SK-N-SH (cell line): ENCODE results near the gene SH2D3C. TPM values are rescaled to one million over a fixed set of nuclear protein-coding genes. Genes with fewer than 3 reads are reported as not detected.

Experiments used
- CTCF ChIA-PET: fragments of 300-600, 350-600 bp; formaldehyde crosslinking; extraction: SDS; loops from one replicate; lab custom pipeline; 2021; lab: Yijun Ruan, JAX
- POLR2A ChIA-PET: fragments of 350-600 bp; sonication (Branson Sonifier 250); formaldehyde crosslinking; extraction: SDS; loops from one replicate; lab custom pipeline; 2020; ENCODE audit warnings: antibody characterized with exemption, inconsistent platforms; lab: Yijun Ruan, JAX
- DNase-seq: peaks from one replicate; pipeline ENCODE4 v3.0.0; 2012
- H2AFZ ChIP-seq: fragments of 200-600 bp; sonication (generic); 2 replicates; pipeline ENCODE4 v1.8.1; 2016; ENCODE audit warnings: antibody characterized with exemption, mild to moderate bottlenecking, low read depth
- H3F3A ChIP-seq: fragments of 200-600 bp; sonication (generic); replicated peaks from 2 replicates; pipeline ENCODE3; 2016; ENCODE audit warnings: antibody characterized with exemption, mild to moderate bottlenecking; ENCODE audit not compliant: insufficient read depth
- H3K27ac ChIP-seq, 2 experiments: fragments of 200-500 bp in 1 of 2; fragments of 200-600 bp in 1 of 2; sonication (Bioruptor generic) in 1 of 2; sonication (generic), shearing (Covaris generic) in 1 of 2; 2 replicates each; pipeline versions ENCODE4 v1.5.1 to v1.6.1; 2014 to 2016; ENCODE audit warnings: low read depth in 2 of 2, inconsistent platforms in 1 of 2, low read length in 1 of 2, mild to moderate bottlenecking in 1 of 2, mixed read lengths in 1 of 2
- H3K27me3 ChIP-seq: fragments of 200-600 bp; sonication (generic), shearing (Covaris generic); 2 replicates; pipeline ENCODE4 v1.6.1; 2016; ENCODE audit warnings: mixed run types; ENCODE audit not compliant: insufficient read depth
- H3K36me3 ChIP-seq, 2 experiments: fragments of 200-500 bp in 1 of 2; fragments of 200-600 bp in 1 of 2; sonication (Bioruptor generic) in 1 of 2; sonication (generic) in 1 of 2; replicated peaks in 1 of 2; 2 replicates each; pipeline versions ENCODE3 to v1.5.1; 2014 to 2016; ENCODE audit warnings: low read length in 1 of 2, mild to moderate bottlenecking in 1 of 2; ENCODE audit not compliant: insufficient read depth in 2 of 2, control insufficient read depth in 1 of 2
- H3K4me1 ChIP-seq, 2 experiments: fragments of 200-500 bp in 1 of 2; fragments of 200-600 bp in 1 of 2; sonication (Bioruptor generic) in 1 of 2; sonication (generic), shearing (Covaris generic) in 1 of 2; 2 replicates each; pipeline versions ENCODE4 v1.5.1 to v1.6.1; 2014 to 2016; ENCODE audit warnings: low read depth in 1 of 2, low read length in 1 of 2, mixed run types in 1 of 2; ENCODE audit not compliant: insufficient read depth in 2 of 2, control insufficient read depth in 1 of 2
- H3K4me2 ChIP-seq: fragments of 200-600 bp; sonication (generic), shearing (Covaris generic); 2 replicates; pipeline ENCODE4 v1.6.1; 2017; ENCODE audit warnings: mixed run types
- H3K4me3 ChIP-seq, 2 experiments: fragments of 200-500 bp in 1 of 2; fragments of 200-600 bp in 1 of 2; sonication (Bioruptor generic) in 1 of 2; sonication (generic), shearing (Covaris generic) in 1 of 2; 2 replicates each; pipeline versions ENCODE4 v1.5.1 to v1.8.1; 2014 to 2016; ENCODE audit warnings: low read depth in 2 of 2, inconsistent platforms in 1 of 2, low read length in 1 of 2, mild to moderate bottlenecking in 1 of 2, mixed read lengths in 1 of 2, moderate library complexity in 1 of 2
- H3K79me2 ChIP-seq: fragments of 200-600 bp; sonication (generic); 2 replicates; pipeline ENCODE4 v1.8.1; 2017; ENCODE audit warnings: mild to moderate bottlenecking; ENCODE audit not compliant: insufficient read depth
- H3K9ac ChIP-seq: fragments of 200-600 bp; sonication (generic); 2 replicates; pipeline ENCODE4 v1.6.1; 2017; ENCODE audit warnings: mixed run types
- H3K9me2 ChIP-seq: fragments of 200-600 bp; sonication (generic); 2 replicates; pipeline ENCODE4 v1.6.1; 2017; ENCODE audit warnings: mixed run types
- H3K9me3 ChIP-seq: fragments of 200-600 bp; sonication (generic); 2 replicates; pipeline ENCODE4 v1.6.1; 2017; ENCODE audit warnings: mixed run types, mild to moderate bottlenecking, moderate library complexity
- H4K20me1 ChIP-seq: fragments of 200-600 bp; sonication (generic); 2 replicates; pipeline ENCODE4 v1.6.1; 2017; ENCODE audit warnings: mild to moderate bottlenecking, mixed run types; ENCODE audit not compliant: insufficient read depth
- CHD2 ChIP-seq: fragments of 150-350 bp; IDR thresholded peaks from 2 replicates; pipeline ENCODE4 v1.6.1; 2018; ENCODE audit warnings: low read length; ENCODE audit not compliant: partially characterized antibody
- CTCF ChIP-seq: fragments of 200-600 bp; sonication (generic); IDR thresholded peaks from 2 replicates; pipeline ENCODE4 v1.6.1; 2017; ENCODE audit warnings: antibody characterized with exemption, mild to moderate bottlenecking, moderate library complexity
- EZH2phosphoT487 ChIP-seq: fragments of 200-600 bp; sonication (generic); IDR thresholded peaks from 2 replicates; pipeline ENCODE4 v1.6.1; 2017; ENCODE audit warnings: low read depth, mixed run types, mild to moderate bottlenecking, antibody characterized with exemption, moderate library complexity, borderline replicate concordance
- FOXJ3 ChIP-seq: sonication (generic); formaldehyde crosslinking; IDR thresholded peaks from 2 replicates; pipeline ENCODE4 v1.5.1; 2020; ENCODE audit warnings: mild to moderate bottlenecking, missing genetic modification reagents
- FOXM1 ChIP-seq: IDR thresholded peaks from 2 replicates; pipeline ENCODE4 v1.4.0; 2012; ENCODE audit warnings: low read depth, mild to moderate bottlenecking
- GABPA ChIP-seq: IDR thresholded peaks from 2 replicates; pipeline ENCODE4 v1.4.0; 2012; ENCODE audit warnings: low read depth, mild to moderate bottlenecking
- IRF3 ChIP-seq: fragments of 150-350 bp; IDR thresholded peaks from 2 replicates; pipeline ENCODE4 v1.6.1; 2016; ENCODE audit warnings: mild to moderate bottlenecking, low read depth, low read length
- JUND ChIP-seq: IDR thresholded peaks from 2 replicates; pipeline ENCODE4 v1.4.0; 2012
- MEF2A ChIP-seq: IDR thresholded peaks from 2 replicates; pipeline ENCODE4 v1.4.0; 2012; ENCODE audit warnings: low read depth, borderline replicate concordance
- PBX3 ChIP-seq: IDR thresholded peaks from 2 replicates; pipeline ENCODE4; 2012
- POLR2AphosphoS5 ChIP-seq: IDR thresholded peaks from 2 replicates; pipeline ENCODE4 v1.6.1; 2012; ENCODE audit warnings: low read depth, low read length
- RFX5 ChIP-seq: IDR thresholded peaks from 2 replicates; pipeline ENCODE4 v1.6.1; 2012; ENCODE audit warnings: mild to moderate bottlenecking, improper control_type of control experiment, low read length
- RXRA ChIP-seq: IDR thresholded peaks from 2 replicates; pipeline ENCODE4 v1.4.0; 2012; ENCODE audit warnings: low read depth, mild to moderate bottlenecking, borderline replicate concordance
- SIN3A ChIP-seq: IDR thresholded peaks from 2 replicates; pipeline ENCODE4 v1.6.1; 2012; ENCODE audit warnings: low read depth, mild to moderate bottlenecking, low read length, moderate library complexity, borderline replicate concordance
- TEAD4 ChIP-seq: IDR thresholded peaks from 2 replicates; pipeline ENCODE4 v1.4.0; 2012; ENCODE audit warnings: mild to moderate bottlenecking, borderline replicate concordance; ENCODE audit not compliant: insufficient read depth
- WGBS: methylation state at CpG from one replicate; pipeline ENCODE4 v1.1.6; 2017; ENCODE audit warnings: low lambda C conversion rate; 5-methylcytosine and 5-hydroxymethylcytosine counted together
- polyA plus RNA-seq, 3 experiments: library from polyadenylated mRNA; depleted of rRNA; stranded (reverse); fragments of >200 nt; gene quantifications; 2 replicates each; pipeline ENCODE4 v1.2.3, GENCODE V29; 2012
- TF ChIP-seq, protein P1 (sequence below): IDR thresholded peaks from 2 replicates; pipeline ENCODE4 v1.4.0; 2012; ENCODE audit warnings: low read depth
- TF ChIP-seq, protein P2 (sequence below): IDR thresholded peaks from 2 replicates; pipeline ENCODE4 v1.4.0; 2012; ENCODE audit warnings: low read depth, borderline replicate concordance

The SH2D3C gene
- polyA plus RNA-seq, 1 of the 3 experiments (the other 2 are of a cell fraction) = 0.15 TPM

DNA sequence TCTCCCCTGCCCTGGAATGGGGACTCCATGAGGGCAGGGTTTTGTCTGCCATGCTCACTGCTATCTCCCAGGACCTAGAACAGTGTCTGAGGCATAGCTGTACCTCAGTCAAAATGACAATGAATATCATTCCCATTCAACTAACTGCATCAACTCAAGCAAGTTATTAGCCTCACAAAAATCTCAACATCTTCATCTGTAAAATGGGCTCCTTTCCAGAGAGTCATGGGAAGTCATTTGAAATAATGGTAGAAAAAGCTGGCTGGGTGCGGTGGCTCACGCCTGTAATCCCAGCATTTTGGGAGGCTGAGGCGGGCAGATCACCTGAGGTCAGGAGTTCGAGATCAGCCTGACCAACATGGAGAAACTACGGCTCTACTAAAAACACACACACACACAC, 9.4 kb downstream of the SH2D3C start:
- TF ChIP-seq, protein P1, sequence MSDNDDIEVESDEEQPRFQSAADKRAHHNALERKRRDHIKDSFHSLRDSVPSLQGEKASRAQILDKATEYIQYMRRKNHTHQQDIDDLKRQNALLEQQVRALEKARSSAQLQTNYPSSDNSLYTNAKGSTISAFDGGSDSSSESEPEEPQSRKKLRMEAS = no peak
- TF ChIP-seq CTCF (no peak), CHD2 (no peak), MEF2A (no peak), RXRA (no peak), JUND (no peak), PBX3 (no peak), EZH2phosphoT487 (no peak), FOXJ3 (CRISPR knock-in tag) (no peak), IRF3 (no peak), RFX5 (no peak), FOXM1 (no peak), POLR2AphosphoS5 (no peak), GABPA (no peak), TEAD4 (no peak), SIN3A (no peak)
- TF ChIP-seq, protein P2, sequence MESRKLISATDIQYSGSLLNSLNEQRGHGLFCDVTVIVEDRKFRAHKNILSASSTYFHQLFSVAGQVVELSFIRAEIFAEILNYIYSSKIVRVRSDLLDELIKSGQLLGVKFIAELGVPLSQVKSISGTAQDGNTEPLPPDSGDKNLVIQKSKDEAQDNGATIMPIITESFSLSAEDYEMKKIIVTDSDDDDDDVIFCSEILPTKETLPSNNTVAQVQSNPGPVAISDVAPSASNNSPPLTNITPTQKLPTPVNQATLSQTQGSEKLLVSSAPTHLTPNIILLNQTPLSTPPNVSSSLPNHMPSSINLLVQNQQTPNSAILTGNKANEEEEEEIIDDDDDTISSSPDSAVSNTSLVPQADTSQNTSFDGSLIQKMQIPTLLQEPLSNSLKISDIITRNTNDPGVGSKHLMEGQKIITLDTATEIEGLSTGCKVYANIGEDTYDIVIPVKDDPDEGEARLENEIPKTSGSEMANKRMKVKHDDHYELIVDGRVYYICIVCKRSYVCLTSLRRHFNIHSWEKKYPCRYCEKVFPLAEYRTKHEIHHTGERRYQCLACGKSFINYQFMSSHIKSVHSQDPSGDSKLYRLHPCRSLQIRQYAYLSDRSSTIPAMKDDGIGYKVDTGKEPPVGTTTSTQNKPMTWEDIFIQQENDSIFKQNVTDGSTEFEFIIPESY = no peak
- TF ChIP-seq, all 33 proteins: peak for 0
- Histone ChIP-seq H3K27ac (no peak overlapping the region), H3F3A (no peaks in the 10 kb centered on the region), H3K9me2 (no peaks in the 10 kb centered on the region), H3K4me1 (peaks cover 0 to 17% of the 10 kb centered on the region in 2 experiments; a peak in 1 of 4 replicates), H4K20me1 (no peaks in the 10 kb centered on the region), H3K4me2 (no peak overlapping the region), H3K9ac (no peak overlapping the region), H3K79me2 (no peaks in the 10 kb centered on the region), H3K36me3 (no peaks in the 10 kb centered on the region), H3K9me3 (no peaks in the 10 kb centered on the region), H3K27me3 (no peaks in the 10 kb centered on the region), H3K4me3 (no peak overlapping the region), H2AFZ (no peak overlapping the region)
- CTCF ChIA-PET = interaction anchor here (0.6 to 2.6 kb wide), 4 partner anchors 15 to 100 kb away, joined by 4 to 16 read pairs (median 6); no protein-coding TSS in a partner anchor
- 96% methylated on average over 5 of the region's 5 CpGs for WGBS
- no peak for DNase-seq
- POLR2A ChIA-PET = no interaction called here
